ENCODE results near the gene CXCL11.

DNA sequence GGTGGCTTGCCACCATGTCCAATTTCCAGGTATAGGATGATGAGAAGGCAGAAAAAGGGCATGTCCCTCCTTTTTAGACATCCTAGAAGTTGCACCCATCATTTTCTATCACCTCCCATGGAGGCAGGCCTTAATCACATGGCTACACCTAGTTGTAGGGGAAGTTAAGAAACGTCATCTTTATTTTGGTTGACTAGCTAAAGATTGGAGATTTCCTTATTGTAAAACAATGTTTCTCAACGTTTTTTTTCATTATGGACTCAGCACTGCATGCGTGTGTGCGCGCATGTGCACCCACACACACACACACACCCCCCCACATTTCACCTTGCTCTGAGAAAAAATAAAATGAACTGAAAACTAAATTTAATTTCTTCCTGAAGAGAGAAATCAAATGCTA is 26.6 kb downstream of the CXCL11 start:
- TF ChIP-seq, protein P1, sequence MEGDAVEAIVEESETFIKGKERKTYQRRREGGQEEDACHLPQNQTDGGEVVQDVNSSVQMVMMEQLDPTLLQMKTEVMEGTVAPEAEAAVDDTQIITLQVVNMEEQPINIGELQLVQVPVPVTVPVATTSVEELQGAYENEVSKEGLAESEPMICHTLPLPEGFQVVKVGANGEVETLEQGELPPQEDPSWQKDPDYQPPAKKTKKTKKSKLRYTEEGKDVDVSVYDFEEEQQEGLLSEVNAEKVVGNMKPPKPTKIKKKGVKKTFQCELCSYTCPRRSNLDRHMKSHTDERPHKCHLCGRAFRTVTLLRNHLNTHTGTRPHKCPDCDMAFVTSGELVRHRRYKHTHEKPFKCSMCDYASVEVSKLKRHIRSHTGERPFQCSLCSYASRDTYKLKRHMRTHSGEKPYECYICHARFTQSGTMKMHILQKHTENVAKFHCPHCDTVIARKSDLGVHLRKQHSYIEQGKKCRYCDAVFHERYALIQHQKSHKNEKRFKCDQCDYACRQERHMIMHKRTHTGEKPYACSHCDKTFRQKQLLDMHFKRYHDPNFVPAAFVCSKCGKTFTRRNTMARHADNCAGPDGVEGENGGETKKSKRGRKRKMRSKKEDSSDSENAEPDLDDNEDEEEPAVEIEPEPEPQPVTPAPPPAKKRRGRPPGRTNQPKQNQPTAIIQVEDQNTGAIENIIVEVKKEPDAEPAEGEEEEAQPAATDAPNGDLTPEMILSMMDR (IDR thresholded peaks at IDR 0.05) = no peak
- no peak for TF ChIP-seq POLR2A (IDR thresholded peaks at IDR 0.05)

Data from testis (tissue), 2 donors.